Keratinocyte (primary cell): ENCODE data around the gene HK1.

Experiments
- EZH2 ChIP-seq: IDR thresholded peaks from one replicate; pipeline ENCODE4 v1.6.1; 2012; ENCODE audit warnings: inconsistent platforms, mild to moderate bottlenecking, low read length, moderate library complexity
- TF ChIP-seq, protein P1 (sequence below), 3 experiments: IDR thresholded peaks in 1 of 3; conservative IDR thresholded peaks in 1 of 3; optimal IDR thresholded peaks in 1 of 3; 2 replicates in 2 of 3; 3 replicates in 1 of 3; pipeline versions ENCODE3 to v1.5.1; 2011; ENCODE audit warnings: low read length in 3 of 3, mild to moderate bottlenecking in 3 of 3, moderate library complexity in 2 of 3, control low read depth in 1 of 3, inconsistent platforms in 1 of 3; ENCODE audit not compliant: insufficient read depth in 2 of 3; ENCODE audit errors: extremely low read depth in 1 of 3

DNA sequence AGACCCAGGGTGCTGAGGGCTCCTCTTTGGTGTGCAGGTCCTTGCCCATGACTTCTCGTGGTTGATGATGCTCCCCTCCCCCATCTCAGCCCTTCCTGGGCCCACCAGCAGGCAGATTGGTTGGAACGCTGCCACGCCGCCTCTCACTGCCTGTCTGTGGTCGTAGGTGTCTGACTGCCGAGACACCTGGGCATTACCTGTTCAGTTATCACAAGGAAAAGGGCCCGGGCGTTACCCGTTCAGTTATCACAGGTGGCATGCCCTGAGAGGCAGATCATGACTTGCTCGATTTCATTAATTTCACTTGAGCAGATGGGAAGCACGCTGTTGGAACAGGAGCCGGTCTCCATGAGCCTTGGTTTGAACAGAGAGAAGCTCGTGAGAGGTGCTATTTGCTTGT lies 95.9 kb downstream of the HK1 start:
- TF ChIP-seq, protein P1, sequence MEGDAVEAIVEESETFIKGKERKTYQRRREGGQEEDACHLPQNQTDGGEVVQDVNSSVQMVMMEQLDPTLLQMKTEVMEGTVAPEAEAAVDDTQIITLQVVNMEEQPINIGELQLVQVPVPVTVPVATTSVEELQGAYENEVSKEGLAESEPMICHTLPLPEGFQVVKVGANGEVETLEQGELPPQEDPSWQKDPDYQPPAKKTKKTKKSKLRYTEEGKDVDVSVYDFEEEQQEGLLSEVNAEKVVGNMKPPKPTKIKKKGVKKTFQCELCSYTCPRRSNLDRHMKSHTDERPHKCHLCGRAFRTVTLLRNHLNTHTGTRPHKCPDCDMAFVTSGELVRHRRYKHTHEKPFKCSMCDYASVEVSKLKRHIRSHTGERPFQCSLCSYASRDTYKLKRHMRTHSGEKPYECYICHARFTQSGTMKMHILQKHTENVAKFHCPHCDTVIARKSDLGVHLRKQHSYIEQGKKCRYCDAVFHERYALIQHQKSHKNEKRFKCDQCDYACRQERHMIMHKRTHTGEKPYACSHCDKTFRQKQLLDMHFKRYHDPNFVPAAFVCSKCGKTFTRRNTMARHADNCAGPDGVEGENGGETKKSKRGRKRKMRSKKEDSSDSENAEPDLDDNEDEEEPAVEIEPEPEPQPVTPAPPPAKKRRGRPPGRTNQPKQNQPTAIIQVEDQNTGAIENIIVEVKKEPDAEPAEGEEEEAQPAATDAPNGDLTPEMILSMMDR (optimal IDR thresholded peaks at IDR 0.05 in 1 of 3, IDR thresholded peaks at IDR 0.05 in 1 of 3, conservative IDR thresholded peaks at IDR 0.05 in 1 of 3; ENCODE audit: extremely low read depth in 1 of 3, insufficient read depth in 2 of 3, low read length in 3 of 3) = no peak
- no peak for TF ChIP-seq EZH2
